ENCODE results near the gene PLEKHH1.

DNA sequence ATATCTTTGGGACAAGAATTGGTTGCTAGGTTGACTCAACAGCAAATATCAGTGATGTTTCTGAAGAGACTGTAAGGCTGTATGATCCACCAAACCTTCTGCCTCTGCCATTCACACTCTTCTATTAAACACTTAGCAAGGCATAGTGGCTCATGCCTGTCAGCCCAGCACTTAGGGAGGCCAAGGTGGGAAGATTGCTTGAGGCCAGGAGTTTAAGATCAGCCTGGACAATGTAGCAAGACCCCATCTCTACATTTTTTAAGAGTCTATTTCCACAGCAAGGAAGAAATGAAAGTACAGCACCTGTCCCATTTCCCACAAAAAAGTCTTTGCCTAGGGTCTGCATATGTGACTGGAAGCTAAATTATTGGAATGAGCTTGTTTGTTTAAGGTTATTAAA lies 94.4 kb downstream of the PLEKHH1 start:
- no peak for TF ChIP-seq EZH2 (IDR thresholded peaks at IDR 0.05; ENCODE audit: insufficient read depth, low read length)
- TF ChIP-seq, protein P1, sequence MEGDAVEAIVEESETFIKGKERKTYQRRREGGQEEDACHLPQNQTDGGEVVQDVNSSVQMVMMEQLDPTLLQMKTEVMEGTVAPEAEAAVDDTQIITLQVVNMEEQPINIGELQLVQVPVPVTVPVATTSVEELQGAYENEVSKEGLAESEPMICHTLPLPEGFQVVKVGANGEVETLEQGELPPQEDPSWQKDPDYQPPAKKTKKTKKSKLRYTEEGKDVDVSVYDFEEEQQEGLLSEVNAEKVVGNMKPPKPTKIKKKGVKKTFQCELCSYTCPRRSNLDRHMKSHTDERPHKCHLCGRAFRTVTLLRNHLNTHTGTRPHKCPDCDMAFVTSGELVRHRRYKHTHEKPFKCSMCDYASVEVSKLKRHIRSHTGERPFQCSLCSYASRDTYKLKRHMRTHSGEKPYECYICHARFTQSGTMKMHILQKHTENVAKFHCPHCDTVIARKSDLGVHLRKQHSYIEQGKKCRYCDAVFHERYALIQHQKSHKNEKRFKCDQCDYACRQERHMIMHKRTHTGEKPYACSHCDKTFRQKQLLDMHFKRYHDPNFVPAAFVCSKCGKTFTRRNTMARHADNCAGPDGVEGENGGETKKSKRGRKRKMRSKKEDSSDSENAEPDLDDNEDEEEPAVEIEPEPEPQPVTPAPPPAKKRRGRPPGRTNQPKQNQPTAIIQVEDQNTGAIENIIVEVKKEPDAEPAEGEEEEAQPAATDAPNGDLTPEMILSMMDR (IDR thresholded peaks at IDR 0.05; ENCODE audit: insufficient read depth, low read depth, low read length), result no peak
